SU-DHL-6 (cell line): ENCODE results near the gene DCAF10.

Experiments used
- CTCF ChIP-seq: fragments of 200-600 bp; sonication (generic); IDR thresholded peaks from one replicate; pipeline ENCODE4 v1.5.1; 2017; ENCODE audit warnings: antibody characterized with exemption, mild to moderate bottlenecking, low read length, moderate library complexity; ENCODE audit not compliant: insufficient read depth, poor library complexity, severe bottlenecking
- EZH2phosphoT487 ChIP-seq: fragments of 200-600 bp; sonication (generic), shearing (Covaris generic); conservative IDR thresholded peaks from 2 replicates; pipeline ENCODE4 v1.6.1; 2018; ENCODE audit warnings: mild to moderate bottlenecking, antibody characterized with exemption, low read length, moderate library complexity, mixed read lengths

DNA sequence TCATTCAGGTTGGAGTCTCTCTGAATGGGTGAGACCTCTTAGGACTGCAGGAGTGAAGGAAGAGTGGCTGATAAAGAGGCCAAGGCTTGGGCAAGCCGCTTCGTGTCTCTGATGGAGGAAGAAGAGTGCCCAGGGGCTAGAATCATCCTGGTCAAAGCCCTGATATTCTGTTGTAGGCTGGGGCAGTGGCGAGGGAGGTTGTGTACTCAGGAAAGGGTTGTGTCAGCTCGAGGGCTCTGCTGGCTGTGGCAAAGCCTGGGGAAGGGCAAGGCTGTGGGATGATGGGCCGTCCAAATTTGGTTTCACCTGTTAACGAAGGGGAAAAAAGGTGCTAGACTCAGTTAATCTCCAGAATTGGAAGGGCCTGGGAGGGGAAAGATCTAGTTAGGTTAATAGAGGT lies 49.4 kb upstream of the DCAF10 start:
- TF ChIP-seq CTCF (no peak), EZH2phosphoT487 (no peak)
